OCI-LY7 (cell line): ENCODE data around the gene RPLP2. TPM values are rescaled to one million over a fixed set of nuclear protein-coding genes. Genes with fewer than 3 reads are reported as not detected.

ENCODE experiments used
- BruUV-seq: library from RNA; stranded (reverse); fragments of 400-500 nt; replicated peaks from 2 replicates; lab custom pipeline; 2021; lab: Mats Ljungman, UMichigan
- CTCF ChIA-PET: fragments of 300-600 bp; sonication (Branson Sonifier 250); formaldehyde crosslinking; loops from one replicate; lab custom pipeline; 2022; ENCODE audit warnings: antibody characterized with exemption; ENCODE audit not compliant: unreplicated experiment; lab: Charles Lee
- POLR2A ChIA-PET: fragments of 300-600 bp; sonication (Branson Sonifier 250); formaldehyde crosslinking; loops from one replicate; lab custom pipeline; 2022; ENCODE audit warnings: antibody characterized with exemption; lab: Charles Lee
- DNase-seq: peaks from one replicate; pipeline ENCODE4 v3.0.0-alpha.2; 2015; ENCODE audit warnings: low spot score
- H2AFZ ChIP-seq: fragments of 200-600 bp; sonication (generic), shearing (Covaris generic); 2 replicates; pipeline ENCODE4 v1.6.1; 2014; ENCODE audit warnings: mild to moderate bottlenecking, antibody characterized with exemption, low read length, moderate library complexity
- H3K27ac ChIP-seq: fragments of 200-600 bp; sonication (generic); 2 replicates; pipeline ENCODE4 v1.5.1; 2014; ENCODE audit warnings: mixed run types, low read depth, mild to moderate bottlenecking, moderate library complexity, low read length, inconsistent platforms; ENCODE audit not compliant: poor library complexity, severe bottlenecking
- H3K36me3 ChIP-seq: fragments of 200-600 bp; sonication (generic); 2 replicates; pipeline ENCODE4 v1.6.1; 2014; ENCODE audit warnings: mild to moderate bottlenecking, antibody characterized with exemption, low read length, moderate library complexity, mixed read lengths; ENCODE audit not compliant: insufficient read depth
- H3K4me1 ChIP-seq: fragments of 200-600 bp; sonication (generic); 2 replicates; pipeline ENCODE4 v1.5.1; 2014; ENCODE audit warnings: mild to moderate bottlenecking, low read length; ENCODE audit not compliant: insufficient read depth, poor library complexity, severe bottlenecking
- H3K4me2 ChIP-seq: fragments of 200-600 bp; sonication (generic); 2 replicates; pipeline ENCODE4 v1.6.1; 2014; ENCODE audit warnings: mild to moderate bottlenecking, low read length
- H3K4me3 ChIP-seq: fragments of 200-600 bp; sonication (generic); 2 replicates; pipeline ENCODE4 v1.5.1; 2014; ENCODE audit warnings: mild to moderate bottlenecking, low read depth, low read length; ENCODE audit not compliant: poor library complexity, severe bottlenecking
- H3K79me2 ChIP-seq: fragments of 200-600 bp; sonication (generic); 2 replicates; pipeline ENCODE4 v1.6.1; 2016; ENCODE audit warnings: low read depth, mild to moderate bottlenecking, low read length, moderate library complexity, mixed read lengths; ENCODE audit not compliant: insufficient read depth
- H3K9me2 ChIP-seq: fragments of 200-600 bp; sonication (generic); 2 replicates; pipeline ENCODE4 v1.6.1; 2016; ENCODE audit warnings: mild to moderate bottlenecking, low read length, mixed read lengths; ENCODE audit not compliant: insufficient read depth
- H3K9me3 ChIP-seq: fragments of 200-600 bp; sonication (generic); 2 replicates; pipeline ENCODE4 v1.6.1; 2014; ENCODE audit warnings: mild to moderate bottlenecking, mixed run types, low read length, mixed read lengths
- H4K20me1 ChIP-seq: fragments of 200-600 bp; sonication (generic); 2 replicates; pipeline ENCODE4 v1.6.1; 2014; ENCODE audit warnings: mild to moderate bottlenecking, antibody characterized with exemption, low read length, moderate library complexity, mixed read lengths; ENCODE audit not compliant: insufficient read depth
- EZH2phosphoT487 ChIP-seq: fragments of 200-600 bp; sonication (generic); IDR thresholded peaks from 2 replicates; pipeline ENCODE4 v1.6.1; 2018; ENCODE audit warnings: low read depth, borderline replicate concordance, mild to moderate bottlenecking, mixed run types, antibody characterized with exemption, low read length, moderate library complexity, mixed read lengths
- intact Hi-C: fragments of 100-400 bp; cut with micrococcal nuclease; formaldehyde crosslinking; loops from one replicate; pipeline ENCODE4 v1.10.0; 2022; ENCODE audit not compliant: unreplicated experiment
- total RNA-seq, 2 experiments: library from RNA; depleted of rRNA in 1 of 2; stranded (reverse); fragments of >200 nt in 1 of 2; shearing (Covaris generic) in 1 of 2; gene quantifications; 2 replicates each; pipeline ENCODE4 v1.2.3, GENCODE V29; 2014 to 2022
- TF ChIP-seq, protein P1 (sequence below): fragments of 200-600 bp; sonication (generic); conservative IDR thresholded peaks from 2 replicates; pipeline ENCODE4 v1.5.1; 2014; ENCODE audit warnings: mild to moderate bottlenecking, antibody characterized with exemption, low read length, moderate library complexity, mixed read lengths

RPLP2 gene
- total RNA-seq, 2 experiments from 2014 or later = 1,564 to 3,147 TPM

GRCh38 chr11:769887-770641, 39.7 kb upstream of the RPLP2 start:
- no peak overlapping the region for H2AFZ ChIP-seq
- no peaks in the 10 kb centered on the region for H3K9me3 ChIP-seq
- intact Hi-C loops = no loop called here
- no peaks in the 10 kb centered on the region for H4K20me1 ChIP-seq
- H3K79me2 ChIP-seq = peaks cover 14% of the 10 kb centered on the region
- H3K4me1 ChIP-seq = peaks cover 3% of the 10 kb centered on the region
- H3K36me3 ChIP-seq = peaks cover 88% of the 10 kb centered on the region
- TF ChIP-seq, protein P1, sequence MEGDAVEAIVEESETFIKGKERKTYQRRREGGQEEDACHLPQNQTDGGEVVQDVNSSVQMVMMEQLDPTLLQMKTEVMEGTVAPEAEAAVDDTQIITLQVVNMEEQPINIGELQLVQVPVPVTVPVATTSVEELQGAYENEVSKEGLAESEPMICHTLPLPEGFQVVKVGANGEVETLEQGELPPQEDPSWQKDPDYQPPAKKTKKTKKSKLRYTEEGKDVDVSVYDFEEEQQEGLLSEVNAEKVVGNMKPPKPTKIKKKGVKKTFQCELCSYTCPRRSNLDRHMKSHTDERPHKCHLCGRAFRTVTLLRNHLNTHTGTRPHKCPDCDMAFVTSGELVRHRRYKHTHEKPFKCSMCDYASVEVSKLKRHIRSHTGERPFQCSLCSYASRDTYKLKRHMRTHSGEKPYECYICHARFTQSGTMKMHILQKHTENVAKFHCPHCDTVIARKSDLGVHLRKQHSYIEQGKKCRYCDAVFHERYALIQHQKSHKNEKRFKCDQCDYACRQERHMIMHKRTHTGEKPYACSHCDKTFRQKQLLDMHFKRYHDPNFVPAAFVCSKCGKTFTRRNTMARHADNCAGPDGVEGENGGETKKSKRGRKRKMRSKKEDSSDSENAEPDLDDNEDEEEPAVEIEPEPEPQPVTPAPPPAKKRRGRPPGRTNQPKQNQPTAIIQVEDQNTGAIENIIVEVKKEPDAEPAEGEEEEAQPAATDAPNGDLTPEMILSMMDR = no peak
- no peak for TF ChIP-seq EZH2phosphoT487
- BruUV-seq = TSS peak; percentile 55
- no peak overlapping the region for H3K27ac ChIP-seq
- H3K4me3 ChIP-seq = no peak overlapping the region
- no peak for DNase-seq
- ChIA-PET POLR2A (no interaction called here), CTCF (no interaction called here)
- no peak overlapping the region for H3K4me2 ChIP-seq
- H3K9me2 ChIP-seq = no peaks in the 10 kb centered on the region

DNA sequence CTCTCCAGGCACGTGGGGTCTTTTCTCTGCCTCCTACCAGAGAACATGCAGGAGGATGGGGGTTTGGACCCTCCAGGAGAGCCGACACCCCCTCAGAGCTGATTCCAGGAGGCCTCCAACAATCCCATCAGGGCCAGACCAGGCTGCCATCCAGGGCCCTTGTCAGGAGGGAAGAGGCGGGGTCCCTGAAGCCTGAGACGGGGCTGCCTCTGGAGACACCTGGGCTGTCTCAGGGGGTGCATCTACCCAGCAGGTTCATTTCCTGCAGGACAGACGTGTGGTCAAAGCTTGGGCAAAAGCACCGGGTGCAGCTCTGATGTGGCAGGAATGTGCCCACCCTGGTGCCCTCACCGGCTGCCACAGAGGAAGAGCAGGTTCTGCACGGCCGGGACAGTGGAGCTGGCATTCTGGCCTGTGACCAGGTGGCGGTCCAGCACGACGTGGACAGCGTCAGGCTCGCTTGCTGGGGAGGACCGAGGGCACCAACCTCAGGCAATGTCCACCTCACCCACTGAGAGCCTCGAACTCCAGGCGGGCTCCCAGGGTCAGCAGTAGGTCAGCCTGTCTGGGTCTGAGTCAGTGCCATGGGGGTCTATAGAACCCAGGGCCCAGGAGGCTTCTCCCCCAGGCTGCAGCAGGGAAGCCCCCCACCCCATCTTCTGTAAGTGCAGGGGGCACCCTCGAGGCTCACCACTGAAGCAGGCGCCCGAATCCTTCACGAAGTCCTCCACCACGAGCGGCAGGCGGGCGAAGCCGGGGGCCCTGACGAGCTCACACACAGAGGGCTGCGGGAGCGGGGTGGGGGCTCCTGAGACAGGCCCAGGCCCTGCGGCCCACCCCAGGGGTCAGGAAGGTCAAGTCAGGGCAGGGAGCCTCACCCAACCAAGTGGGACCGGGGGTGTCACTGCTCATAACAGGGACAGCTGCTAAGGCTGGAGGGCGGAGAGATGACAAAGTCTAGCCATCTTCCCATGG, 38.8 kb upstream of the RPLP2 start:
- Histone ChIP-seq H3K9me3 (no peaks in the 10 kb centered on the region), H3K27ac (no peak overlapping the region), H3K79me2 (peaks cover 22% of the 10 kb centered on the region), H3K4me2 (no peak overlapping the region), H3K4me1 (peaks cover 11% of the 10 kb centered on the region), H3K36me3 (peaks cover 80% of the 10 kb centered on the region), H2AFZ (no peak overlapping the region), H4K20me1 (no peaks in the 10 kb centered on the region), H3K9me2 (no peaks in the 10 kb centered on the region), H3K4me3 (no peak overlapping the region)
- no TSS peak for BruUV-seq
- intact Hi-C loops = no loop called here
- DNase-seq = no peak
- TF ChIP-seq, protein P1 = no peak
- TF ChIP-seq EZH2phosphoT487 = no peak
- ChIA-PET POLR2A (no interaction called here), CTCF (no interaction called here)
